Trophoblast cell (in vitro differentiated cells and primary cell): Measurements from ENCODE around the gene NABP1.

ENCODE experiments used
- DNase-seq, 2 donors: peaks; one replicate each; pipeline ENCODE4 v3.0.0-alpha.2; 2016
- H2AFZ ChIP-seq: 2 replicates; pipeline ENCODE4 v1.6.1; 2013; ENCODE audit warnings: low read length, moderate library complexity, mild to moderate bottlenecking; ENCODE audit not compliant: insufficient read depth, poor library complexity
- H2AK5ac ChIP-seq: 2 replicates; pipeline ENCODE4 v1.6.1; 2013; ENCODE audit warnings: mild to moderate bottlenecking, low read length
- H2BK120ac ChIP-seq: 2 replicates; pipeline ENCODE4 v1.6.1; 2013; ENCODE audit warnings: low read length, mild to moderate bottlenecking, moderate library complexity; ENCODE audit not compliant: insufficient read depth, poor library complexity
- H2BK12ac ChIP-seq: 2 replicates; pipeline ENCODE4 v1.6.1; 2013; ENCODE audit warnings: mild to moderate bottlenecking, low read length, moderate library complexity
- H2BK5ac ChIP-seq: 2 replicates; pipeline ENCODE4 v1.6.1; 2013; ENCODE audit warnings: low read length, low read depth, moderate library complexity, mild to moderate bottlenecking; ENCODE audit not compliant: poor library complexity
- H3K14ac ChIP-seq: 2 replicates; pipeline ENCODE4 v1.6.1; 2013; ENCODE audit warnings: mild to moderate bottlenecking, low read length
- H3K18ac ChIP-seq: 2 replicates; pipeline ENCODE4 v1.6.1; 2013; ENCODE audit warnings: mild to moderate bottlenecking, low read length
- H3K23ac ChIP-seq: 2 replicates; pipeline ENCODE4 v1.6.1; 2013; ENCODE audit warnings: low read length
- H3K27ac ChIP-seq: 2 replicates; pipeline ENCODE4 v1.5.1; 2013; ENCODE audit warnings: low read depth, mild to moderate bottlenecking, inconsistent platforms, low read length, moderate library complexity
- H3K27me3 ChIP-seq: 2 replicates; pipeline ENCODE4 v1.6.1; 2013; ENCODE audit warnings: inconsistent platforms, mild to moderate bottlenecking, low read length, moderate library complexity; ENCODE audit not compliant: insufficient read depth
- H3K36me3 ChIP-seq, 2 experiments: 1 replicate in 1 of 2; 2 replicates in 1 of 2; pipeline ENCODE4 v1.6.1; 2013; ENCODE audit warnings: low read length in 2 of 2, mild to moderate bottlenecking in 2 of 2, moderate library complexity in 1 of 2; ENCODE audit not compliant: insufficient read depth in 2 of 2, control insufficient read depth in 1 of 2
- H3K4ac ChIP-seq: 2 replicates; pipeline ENCODE4 v1.6.1; 2013; ENCODE audit warnings: low read depth, mild to moderate bottlenecking, low read length, moderate library complexity
- H3K4me1 ChIP-seq, 2 experiments: 1 replicate in 1 of 2; 2 replicates in 1 of 2; pipeline ENCODE4 v1.6.1; 2013; ENCODE audit warnings: low read length in 2 of 2, mild to moderate bottlenecking in 2 of 2, moderate library complexity in 1 of 2; ENCODE audit not compliant: insufficient read depth in 2 of 2, control insufficient read depth in 1 of 2
- H3K4me2 ChIP-seq: 2 replicates; pipeline ENCODE4 v1.6.1; 2013; ENCODE audit warnings: inconsistent platforms, mild to moderate bottlenecking, low read length, moderate library complexity
- H3K4me3 ChIP-seq: 2 replicates; pipeline ENCODE4 v1.5.1; 2013; ENCODE audit warnings: mild to moderate bottlenecking, low read depth, low read length, inconsistent platforms
- H3K79me1 ChIP-seq: one replicate; pipeline ENCODE4 v1.6.1; 2013; ENCODE audit warnings: low read length
- H3K79me2 ChIP-seq: 2 replicates; pipeline ENCODE4 v1.6.1; 2013; ENCODE audit warnings: low read length, mild to moderate bottlenecking; ENCODE audit not compliant: control insufficient read depth, insufficient read depth, poor library complexity
- H3K9ac ChIP-seq: 2 replicates; pipeline ENCODE4 v1.6.1; 2013; ENCODE audit warnings: mild to moderate bottlenecking, low read length
- H3K9me3 ChIP-seq: 2 replicates; pipeline ENCODE4 v1.6.1; 2013; ENCODE audit warnings: low read depth, mild to moderate bottlenecking, control low read depth, inconsistent platforms, low read length; ENCODE audit not compliant: insufficient read depth
- H4K12ac ChIP-seq: 2 replicates; pipeline ENCODE4 v1.6.1; 2013; ENCODE audit warnings: low read depth, mild to moderate bottlenecking, low read length, moderate library complexity
- H4K8ac ChIP-seq: 2 replicates; pipeline ENCODE4 v1.6.1; 2013; ENCODE audit warnings: low read depth, mild to moderate bottlenecking, low read length, moderate library complexity
- H4K91ac ChIP-seq: one replicate; pipeline ENCODE4 v1.6.1; 2013; ENCODE audit warnings: low read depth, mild to moderate bottlenecking, low read length, moderate library complexity
- WGBS: extraction: QIAGEN DNeasy Blood & Tissue Kit; methylation state at CpG from one replicate; pipeline ENCODE4 v1.1.7; 2013; ENCODE audit warnings: missing lambda C conversion rate; ENCODE audit not compliant: insufficient read length, insufficient coverage; ENCODE audit errors: extremely low coverage; 5-methylcytosine and 5-hydroxymethylcytosine counted together

The NABP1 gene

GRCh38 chr2:191693778-191694177 is 15.8 kb downstream of the NABP1 start:
- Histone ChIP-seq H3K9me3 (no peaks in the 10 kb centered on the region), H3K36me3 (no peaks in the 10 kb centered on the region), H2BK5ac (no peak overlapping the region), H3K23ac (no peak overlapping the region), H3K18ac (no peak overlapping the region), H4K12ac (no peak overlapping the region), H3K4me3 (no peak overlapping the region), H2BK12ac (no peak overlapping the region), H3K4ac (no peak overlapping the region), H3K14ac (no peak overlapping the region), H2AK5ac (no peak overlapping the region), H2AFZ (no peak overlapping the region), H3K9ac (no peak overlapping the region), H3K79me1 (no peaks in the 10 kb centered on the region), H3K4me2 (no peak overlapping the region), H2BK120ac (no peak overlapping the region), H4K91ac (no peak overlapping the region), H3K4me1 (no peaks in the 10 kb centered on the region), H3K79me2 (no peaks in the 10 kb centered on the region), H3K27ac (no peak overlapping the region), H4K8ac (no peak overlapping the region), H3K27me3 (no peaks in the 10 kb centered on the region)
- no peak for DNase-seq
- no CpG with 5 or more reads among the region's 1 CpG for WGBS

- H3K79me2 ChIP-seq: no peaks in the 10 kb centered on the region
- H2BK5ac ChIP-seq: peak overlapping the region; percentile 46
- H3K27me3 ChIP-seq: no peaks in the 10 kb centered on the region
- H3K23ac ChIP-seq: no peak overlapping the region
- no peak overlapping the region for H2AK5ac ChIP-seq
- H2BK120ac ChIP-seq: no peak overlapping the region
- H3K9ac ChIP-seq: no peak overlapping the region
- no peak overlapping the region for H3K4me2 ChIP-seq
- H3K4ac ChIP-seq: no peak overlapping the region
- H3K36me3 ChIP-seq: no peaks in the 10 kb centered on the region
- no peak overlapping the region for H2BK12ac ChIP-seq
- no peak for DNase-seq
- H3K79me1 ChIP-seq: no peaks in the 10 kb centered on the region
- no peak overlapping the region for H4K8ac ChIP-seq
- H4K12ac ChIP-seq: no peak overlapping the region
- no peaks in the 10 kb centered on the region for H3K4me1 ChIP-seq
- no peak overlapping the region for H2AFZ ChIP-seq
- H3K4me3 ChIP-seq: no peak overlapping the region
- no peak overlapping the region for H3K14ac ChIP-seq
- peak overlapping the region; percentile 42 for H4K91ac ChIP-seq
- H3K9me3 ChIP-seq: no peaks in the 10 kb centered on the region
- no peak overlapping the region for H3K27ac ChIP-seq
- no peak overlapping the region for H3K18ac ChIP-seq
Measured at GRCh38 chr2:191696001-191696400, 18.1 kb downstream of the NABP1 start.

GRCh38 chr2:191696966-191697365 is 19.0 kb downstream of the NABP1 start:
- Histone ChIP-seq H3K4me3 (no peak overlapping the region), H4K12ac (no peak overlapping the region), H2AFZ (no peak overlapping the region), H3K14ac (no peak overlapping the region), H3K79me1 (no peaks in the 10 kb centered on the region), H3K9ac (no peak overlapping the region), H2BK12ac (no peak overlapping the region), H2BK5ac (no peak overlapping the region), H3K4me1 (no peaks in the 10 kb centered on the region), H2BK120ac (no peak overlapping the region), H3K27me3 (no peaks in the 10 kb centered on the region), H4K8ac (no peak overlapping the region), H3K23ac (no peak overlapping the region), H3K9me3 (no peaks in the 10 kb centered on the region), H3K79me2 (no peaks in the 10 kb centered on the region), H2AK5ac (no peak overlapping the region), H3K27ac (no peak overlapping the region), H3K4me2 (no peak overlapping the region), H3K18ac (no peak overlapping the region), H3K4ac (no peak overlapping the region), H4K91ac (no peak overlapping the region), H3K36me3 (no peaks in the 10 kb centered on the region)
- no peak for DNase-seq

- no peak overlapping the region for H2BK12ac ChIP-seq
- no peaks in the 10 kb centered on the region for H3K36me3 ChIP-seq
- H3K9ac ChIP-seq: no peak overlapping the region
- H3K27ac ChIP-seq: no peak overlapping the region
- no peaks in the 10 kb centered on the region for H3K9me3 ChIP-seq
- no peak overlapping the region for H4K91ac ChIP-seq
- H2BK5ac ChIP-seq: no peak overlapping the region
- no peak overlapping the region for H4K12ac ChIP-seq
- DNase-seq: peak in 1 of 2 donors; percentile 15
- WGBS: no CpG with 5 or more reads among the region's 3 CpGs
- H3K79me1 ChIP-seq: no peaks in the 10 kb centered on the region
- H3K79me2 ChIP-seq: no peaks in the 10 kb centered on the region
- H3K14ac ChIP-seq: no peak overlapping the region
- H3K4me3 ChIP-seq: no peak overlapping the region
- H4K8ac ChIP-seq: no peak overlapping the region
- no peak overlapping the region for H3K23ac ChIP-seq
- H3K4ac ChIP-seq: no peak overlapping the region
- no peak overlapping the region for H3K18ac ChIP-seq
- H2BK120ac ChIP-seq: no peak overlapping the region
- no peak overlapping the region for H2AK5ac ChIP-seq
- H3K4me1 ChIP-seq: no peaks in the 10 kb centered on the region
- H2AFZ ChIP-seq: no peak overlapping the region
- no peaks in the 10 kb centered on the region for H3K27me3 ChIP-seq
- H3K4me2 ChIP-seq: no peak overlapping the region
Measured at GRCh38 chr2:191697870-191698269, 19.9 kb downstream of the NABP1 start.
